Right lobe of liver (tissue), 4 donors: ENCODE measurements around the gene STPG1.

Experiments used
- CTCF ChIP-seq, 4 donors: fragments of 200-600 bp in 3 of 4; fragments of 450-650 bp in 1 of 4; IDR thresholded peaks; one replicate each; pipeline versions ENCODE4 v1.5.1 to v1.8.0; 2016 to 2022; ENCODE audit warnings: antibody characterized with exemption in 4 of 4, mild to moderate bottlenecking in 2 of 4
- POLR2A ChIP-seq: fragments of 450-650 bp; IDR thresholded peaks from one replicate; pipeline ENCODE4 v1.6.1; 2017; ENCODE audit warnings: antibody characterized with exemption, mild to moderate bottlenecking
- donor health status: DM: no; HTN: no; CAD: no.
- donor health status: DM: no; HTN: no; CAD: no.
- donor health status: DM: no; HTN: yes; CAD: no.

GRCh38 chr1:24373710-24374109, 39.9 kb downstream of the STPG1 start:
- TF ChIP-seq CTCF (IDR thresholded peaks at IDR 0.05) (no peak), POLR2A (no peak)
